ENCODE results near the gene SPN.
"Not testable (repeated sequence)": the region's sequence is repeated elsewhere in the genome, so short reads cannot be mapped to it uniquely, and the experiment has no call there.

Gene SPN

GRCh38 chr16:29678691-29679267 lies 15.7 kb downstream of the SPN start, which contains the start of gene QPRT:
QPRT (plus strand) TSS chr16:29679180; CDS start chr16:29679198, 18 bp downstream.
- no peak for DNase-seq

- no peak for DNase-seq
These were observed 17.1 kb downstream of the SPN start for GRCh38 chr16:29680180-29680598.

GRCh38 chr16:29683543-29684090 lies 20.6 kb downstream of the SPN start:
- no peak for DNase-seq

GRCh38 chr16:29684679-29685078 lies 21.6 kb downstream of the SPN start:
- no peak for DNase-seq

- no peak for DNase-seq
These were observed 23.8 kb downstream of the SPN start for GRCh38 chr16:29686740-29687332.

GRCh38 chr16:29687755-29688154 lies 24.7 kb downstream of the SPN start:
- DNase-seq, result no peak

- no peak for DNase-seq
These were observed 25.1 kb downstream of the SPN start for GRCh38 chr16:29688172-29688571.

GRCh38 chr16:29689490-29690351 lies 26.7 kb downstream of the SPN start:
- DNase-seq, result not testable (repeated sequence)

GRCh38 chr16:29692606-29693005 lies 29.6 kb downstream of the SPN start:
- DNase-seq, result not testable (repeated sequence)

- DNase-seq, result no peak
These were observed 31.5 kb downstream of the SPN start for GRCh38 chr16:29694384-29695195.

- DNase-seq, result not testable (repeated sequence)
These were observed 32.6 kb downstream of the SPN start for GRCh38 chr16:29695675-29696074.

- no peak for DNase-seq
These were observed 33.9 kb downstream of the SPN start for GRCh38 chr16:29696881-29697331.

GRCh38 chr16:29697391-29697790 lies 34.3 kb downstream of the SPN start:
- no peak for DNase-seq

- no peak for DNase-seq
These were observed 35.0 kb downstream of the SPN start for GRCh38 chr16:29698042-29698441.

- DNase-seq, result no peak
These were observed 35.7 kb downstream of the SPN start for GRCh38 chr16:29698484-29699323.

- no peak for DNase-seq
These were observed 36.5 kb downstream of the SPN start for GRCh38 chr16:29699324-29700219.

GRCh38 chr16:29700253-29700987 lies 37.4 kb downstream of the SPN start:
- DNase-seq, result peak; percentile 92

GRCh38 chr16:29701214-29701555 lies 38.1 kb downstream of the SPN start:
- no peak for DNase-seq

- peak; percentile 68 for DNase-seq
These were observed 39.2 kb downstream of the SPN start for GRCh38 chr16:29702269-29702668.

- DNase-seq, result no peak
These were observed 42.0 kb downstream of the SPN start for GRCh38 chr16:29705030-29705429.
